KMS-11 (cell line): ENCODE measurements around the gene CNOT10.

Experiments used
- H2AFZ ChIP-seq: fragments of 200-600 bp; sonication (generic); 2 replicates; pipeline ENCODE4 v1.6.1; 2016; ENCODE audit warnings: antibody characterized with exemption, mixed run types, low read depth
- H3K27ac ChIP-seq: fragments of 200-600 bp; sonication (generic); 2 replicates; pipeline ENCODE4 v1.6.1; 2016; ENCODE audit warnings: mild to moderate bottlenecking, mixed run types
- H3K27me3 ChIP-seq: fragments of 200-600 bp; sonication (generic); 2 replicates; pipeline ENCODE4 v1.6.1; 2017; ENCODE audit warnings: mild to moderate bottlenecking, low read depth, mixed run types, moderate library complexity; ENCODE audit not compliant: insufficient read depth
- H3K36me3 ChIP-seq: fragments of 200-600 bp; sonication (generic); 2 replicates; pipeline ENCODE4 v1.6.1; 2017; ENCODE audit warnings: mild to moderate bottlenecking, mixed run types; ENCODE audit not compliant: insufficient read depth
- H3K4me1 ChIP-seq: fragments of 200-600 bp; sonication (generic); 2 replicates; pipeline ENCODE4 v1.6.1; 2016; ENCODE audit warnings: mild to moderate bottlenecking, low read depth, mixed run types; ENCODE audit not compliant: poor library complexity, severe bottlenecking
- H3K4me2 ChIP-seq: fragments of 200-600 bp; sonication (generic); 2 replicates; pipeline ENCODE4 v1.7.0; 2016; ENCODE audit warnings: mild to moderate bottlenecking, mixed run types
- H3K4me3 ChIP-seq: fragments of 200-600 bp; sonication (generic); IDR thresholded peaks from 2 replicates; pipeline ENCODE4 v1.6.1; 2017; ENCODE audit warnings: low read depth, low read length, mixed read lengths; ENCODE audit not compliant: insufficient read depth
- H3K79me2 ChIP-seq: fragments of 200-600 bp; sonication (generic); 2 replicates; pipeline ENCODE4 v1.6.1; 2016; ENCODE audit warnings: low read depth, mixed run types; ENCODE audit not compliant: insufficient read depth
- H3K9ac ChIP-seq: fragments of 200-600 bp; sonication (generic); 2 replicates; pipeline ENCODE4 v1.6.1; 2016; ENCODE audit warnings: mild to moderate bottlenecking, mixed run types
- H4K20me1 ChIP-seq: fragments of 200-600 bp; sonication (generic); 2 replicates; pipeline ENCODE4 v1.6.1; 2016; ENCODE audit warnings: mild to moderate bottlenecking, mixed run types; ENCODE audit not compliant: insufficient read depth
- TF ChIP-seq, protein P1 (sequence below): fragments of 200-600 bp; sonication (generic); conservative IDR thresholded peaks from 2 replicates; pipeline ENCODE4 v1.6.1; 2017; ENCODE audit warnings: low read depth, mild to moderate bottlenecking, antibody characterized with exemption, low read length, moderate library complexity, mixed read lengths

The CNOT10 gene

DNA sequence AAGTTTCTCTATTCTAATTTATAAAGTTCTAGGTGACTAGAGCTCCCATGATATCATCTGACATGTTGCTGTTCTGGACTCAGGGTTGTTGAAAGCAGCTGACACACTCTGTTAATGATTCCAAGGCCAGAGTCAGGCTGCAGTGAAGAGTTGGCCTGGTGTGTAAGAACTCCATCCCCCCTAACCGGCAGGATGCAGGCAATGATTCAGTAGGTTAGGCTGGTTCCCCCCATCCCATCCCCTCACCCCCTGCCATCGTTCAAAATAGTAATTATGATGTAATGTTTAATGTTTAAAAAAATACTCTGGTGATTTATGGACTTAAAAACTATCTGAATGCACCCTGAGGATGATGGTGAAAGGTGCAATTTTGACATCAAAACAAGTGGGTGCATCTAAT, 128.2 kb downstream of the CNOT10 start:
- Histone ChIP-seq H3K79me2 (no peaks in the 10 kb centered on the region), H3K9ac (no peak overlapping the region), H3K36me3 (no peaks in the 10 kb centered on the region), H3K4me2 (no peak overlapping the region), H3K4me1 (no peaks in the 10 kb centered on the region), H3K4me3 (no peak overlapping the region), H3K27me3 (no peaks in the 10 kb centered on the region), H4K20me1 (no peaks in the 10 kb centered on the region), H3K27ac (no peak overlapping the region), H2AFZ (no peak overlapping the region)
- TF ChIP-seq, protein P1, sequence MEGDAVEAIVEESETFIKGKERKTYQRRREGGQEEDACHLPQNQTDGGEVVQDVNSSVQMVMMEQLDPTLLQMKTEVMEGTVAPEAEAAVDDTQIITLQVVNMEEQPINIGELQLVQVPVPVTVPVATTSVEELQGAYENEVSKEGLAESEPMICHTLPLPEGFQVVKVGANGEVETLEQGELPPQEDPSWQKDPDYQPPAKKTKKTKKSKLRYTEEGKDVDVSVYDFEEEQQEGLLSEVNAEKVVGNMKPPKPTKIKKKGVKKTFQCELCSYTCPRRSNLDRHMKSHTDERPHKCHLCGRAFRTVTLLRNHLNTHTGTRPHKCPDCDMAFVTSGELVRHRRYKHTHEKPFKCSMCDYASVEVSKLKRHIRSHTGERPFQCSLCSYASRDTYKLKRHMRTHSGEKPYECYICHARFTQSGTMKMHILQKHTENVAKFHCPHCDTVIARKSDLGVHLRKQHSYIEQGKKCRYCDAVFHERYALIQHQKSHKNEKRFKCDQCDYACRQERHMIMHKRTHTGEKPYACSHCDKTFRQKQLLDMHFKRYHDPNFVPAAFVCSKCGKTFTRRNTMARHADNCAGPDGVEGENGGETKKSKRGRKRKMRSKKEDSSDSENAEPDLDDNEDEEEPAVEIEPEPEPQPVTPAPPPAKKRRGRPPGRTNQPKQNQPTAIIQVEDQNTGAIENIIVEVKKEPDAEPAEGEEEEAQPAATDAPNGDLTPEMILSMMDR: no peak

DNA sequence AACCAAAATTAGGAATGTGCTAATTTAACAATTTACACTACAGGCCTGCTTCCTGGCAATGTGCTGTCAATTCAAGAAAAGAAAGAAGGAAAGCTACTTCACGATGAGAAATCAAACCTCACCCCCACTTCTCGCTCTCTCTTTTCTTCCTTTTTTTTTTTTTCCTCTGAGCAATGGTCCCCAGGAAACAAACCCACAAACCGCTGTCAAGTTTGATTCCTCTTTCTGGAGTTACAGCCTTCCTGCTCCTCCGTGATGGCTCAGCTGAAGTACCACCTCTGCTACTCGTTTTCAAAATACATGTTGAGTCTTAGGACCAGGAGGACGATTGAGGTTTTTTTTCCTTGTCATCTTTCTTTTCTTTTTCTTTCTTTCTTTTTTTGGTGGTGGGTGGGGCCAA, 129.4 kb downstream of the CNOT10 start:
- Histone ChIP-seq H3K36me3 (no peaks in the 10 kb centered on the region), H3K4me3 (no peak overlapping the region), H3K27me3 (no peaks in the 10 kb centered on the region), H4K20me1 (no peaks in the 10 kb centered on the region), H3K4me2 (no peak overlapping the region), H3K9ac (no peak overlapping the region), H3K4me1 (no peaks in the 10 kb centered on the region), H2AFZ (no peak overlapping the region), H3K27ac (no peak overlapping the region), H3K79me2 (no peaks in the 10 kb centered on the region)
- TF ChIP-seq, protein P1: no peak

DNA sequence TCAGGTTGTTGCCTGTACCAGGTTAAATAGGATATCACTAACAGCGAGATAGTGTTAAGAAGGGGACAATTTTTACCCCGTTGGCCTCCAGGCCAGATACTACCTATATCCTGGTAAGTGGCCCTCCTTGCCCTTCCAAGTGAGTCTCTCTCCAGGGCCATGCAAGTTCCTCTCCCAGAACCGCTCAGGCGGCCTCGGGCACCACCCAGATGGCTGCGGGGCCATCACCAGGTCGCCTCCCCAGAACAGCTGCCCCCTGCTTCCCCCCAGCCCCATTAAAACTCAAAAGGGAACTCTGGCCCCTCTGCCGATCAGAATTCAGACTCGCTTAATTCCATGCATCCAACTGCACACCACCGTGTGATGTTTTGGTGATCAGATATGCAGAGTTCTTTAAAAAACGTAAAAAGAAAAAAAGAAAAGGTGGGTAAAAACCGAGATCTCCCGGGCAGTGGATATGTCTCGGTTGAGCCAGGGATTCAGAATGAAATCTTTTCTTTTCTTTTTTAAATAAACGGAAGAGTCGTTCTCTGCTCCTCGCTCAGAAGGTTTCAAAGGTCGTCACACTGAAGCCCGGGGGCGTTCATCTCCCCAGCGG, 131.0 kb downstream of the CNOT10 start:
- Histone ChIP-seq H3K4me2 (no peak overlapping the region), H3K4me1 (no peaks in the 10 kb centered on the region), H3K27ac (no peak overlapping the region), H4K20me1 (no peaks in the 10 kb centered on the region), H3K36me3 (no peaks in the 10 kb centered on the region), H3K4me3 (no peak overlapping the region), H3K79me2 (no peaks in the 10 kb centered on the region), H3K27me3 (no peaks in the 10 kb centered on the region), H3K9ac (no peak overlapping the region), H2AFZ (no peak overlapping the region)
- TF ChIP-seq, protein P1: no peak

DNA sequence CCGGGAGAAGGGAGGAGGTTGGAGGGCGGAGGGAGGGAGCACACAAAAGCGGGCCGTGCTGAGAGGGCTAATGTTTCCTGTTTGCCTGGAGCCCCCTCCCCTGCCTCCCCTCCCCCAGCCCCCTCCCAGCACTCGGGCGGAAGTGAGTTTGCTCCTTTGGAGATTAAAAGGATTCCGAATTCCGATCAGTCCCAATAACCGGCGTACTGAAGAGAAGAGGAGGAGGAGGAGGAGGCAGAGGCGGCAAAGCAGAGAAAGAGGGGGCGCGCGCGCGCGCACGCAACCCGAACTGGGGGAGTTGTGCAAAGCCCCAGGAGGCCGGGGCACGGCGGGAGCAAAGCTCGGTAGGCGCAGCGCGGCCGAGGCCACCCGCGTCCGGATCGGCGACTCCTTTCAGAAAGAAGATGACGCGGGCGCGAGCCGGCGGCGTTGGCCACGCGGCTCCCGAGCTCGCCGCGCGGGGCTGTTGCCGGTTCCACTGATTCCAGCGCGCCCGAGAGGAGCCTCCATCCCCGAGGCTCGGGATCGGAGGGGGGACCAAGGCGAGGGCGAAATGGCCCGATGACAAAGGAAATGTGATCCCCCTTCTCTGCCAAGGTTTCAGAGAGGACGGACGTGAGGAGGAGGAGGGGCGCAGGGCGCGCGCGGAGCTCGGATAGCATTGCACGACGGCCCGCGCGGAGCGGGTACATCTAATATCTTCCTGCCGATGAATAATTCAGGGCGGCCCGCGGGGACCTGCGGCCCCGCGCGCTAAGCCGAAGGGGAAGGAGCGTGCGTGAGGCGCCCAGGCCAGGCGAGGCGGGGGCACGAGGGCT, 131.7 kb downstream of the CNOT10 start:
- Histone ChIP-seq H3K79me2 (no peaks in the 10 kb centered on the region), H3K27ac (no peak overlapping the region), H3K27me3 (no peaks in the 10 kb centered on the region), H3K36me3 (no peaks in the 10 kb centered on the region), H3K4me2 (no peak overlapping the region), H3K4me1 (no peaks in the 10 kb centered on the region), H2AFZ (no peak overlapping the region), H3K9ac (no peak overlapping the region), H4K20me1 (no peaks in the 10 kb centered on the region), H3K4me3 (no peak overlapping the region)
- TF ChIP-seq, protein P1: no peak
